OCI-LY1 (cell line): Measurements from ENCODE around the gene CYTH2.

Source experiments
- H2AFZ ChIP-seq: fragments of 200-600 bp; sonication (generic), shearing (Covaris generic); 2 replicates; pipeline ENCODE4 v1.6.0; 2014; ENCODE audit warnings: antibody characterized with exemption, mild to moderate bottlenecking, low read length
- H3F3A ChIP-seq: fragments of 200-600 bp; sonication (generic), shearing (Covaris generic); 2 replicates; pipeline ENCODE4 v1.6.0; 2014; ENCODE audit warnings: mild to moderate bottlenecking, antibody characterized with exemption, low read length, moderate library complexity; ENCODE audit not compliant: insufficient read depth
- H3K27ac ChIP-seq: fragments of 200-600 bp; sonication (generic); 2 replicates; pipeline ENCODE4 v1.5.1; 2014; ENCODE audit warnings: low read length, mixed run types, mild to moderate bottlenecking, low read depth; ENCODE audit not compliant: poor library complexity, severe bottlenecking
- H3K27me3 ChIP-seq: fragments of 200-600 bp; sonication (generic); 2 replicates; pipeline ENCODE4 v1.6.0; 2014; ENCODE audit warnings: antibody characterized with exemption, mild to moderate bottlenecking, low read length, moderate library complexity; ENCODE audit not compliant: insufficient read depth
- H3K36me3 ChIP-seq: fragments of 200-600 bp; sonication (generic); 2 replicates; pipeline ENCODE4 v1.6.1; 2014; ENCODE audit warnings: mild to moderate bottlenecking, antibody characterized with exemption, low read length, moderate library complexity, mixed read lengths; ENCODE audit not compliant: insufficient read depth
- H3K4me1 ChIP-seq: fragments of 200-600 bp; sonication (generic); 2 replicates; pipeline ENCODE4 v1.5.1; 2014; ENCODE audit warnings: mild to moderate bottlenecking, low read length, moderate library complexity; ENCODE audit not compliant: insufficient read depth, severe bottlenecking
- H3K4me2 ChIP-seq: fragments of 200-600 bp; sonication (generic), shearing (Covaris generic); 2 replicates; pipeline ENCODE4 v1.6.1; 2014; ENCODE audit warnings: low read length
- H3K4me3 ChIP-seq: fragments of 200-600 bp; sonication (generic); 2 replicates; pipeline ENCODE4 v1.5.1; 2014; ENCODE audit warnings: low read length, low read depth, mild to moderate bottlenecking, mixed read lengths; ENCODE audit not compliant: poor library complexity, severe bottlenecking
- H3K79me2 ChIP-seq: fragments of 200-600 bp; shearing (Covaris generic); 2 replicates; pipeline ENCODE4 v1.6.1; 2016; ENCODE audit warnings: mixed run types, low read length, mixed read lengths; ENCODE audit not compliant: insufficient read depth
- H3K9ac ChIP-seq: fragments of 200-600 bp; sonication (generic), shearing (Covaris generic); 2 replicates; pipeline ENCODE4 v1.6.1; 2014; ENCODE audit warnings: mild to moderate bottlenecking, low read length, mixed read lengths
- H3K9me2 ChIP-seq: fragments of 200-600 bp; sonication (generic), shearing (Covaris generic); 2 replicates; pipeline ENCODE4 v1.6.1; 2014; ENCODE audit warnings: low read depth, mild to moderate bottlenecking, low read length, mixed read lengths
- H3K9me3 ChIP-seq: fragments of 200-600 bp; shearing (Covaris generic); 2 replicates; pipeline ENCODE4 v1.6.1; 2014; ENCODE audit warnings: low read length, mixed read lengths
- H4K20me1 ChIP-seq: fragments of 200-600 bp; sonication (generic), shearing (Covaris generic); 2 replicates; pipeline ENCODE4 v1.6.0; 2016; ENCODE audit warnings: mild to moderate bottlenecking, low read length; ENCODE audit not compliant: insufficient read depth
- CTCF ChIP-seq: fragments of 200-600 bp; sonication (generic), shearing (Covaris generic); IDR thresholded peaks from 2 replicates; pipeline ENCODE4 v1.5.1; 2017; ENCODE audit warnings: mild to moderate bottlenecking, antibody characterized with exemption, low read length, moderate library complexity, mixed read lengths
- EZH2 ChIP-seq: fragments of 200-600 bp; sonication (generic), shearing (Covaris generic); IDR thresholded peaks from 2 replicates; pipeline ENCODE4 v1.8.0; 2017; ENCODE audit warnings: borderline replicate concordance, mixed run types, mild to moderate bottlenecking, antibody characterized with exemption, low read length, moderate library complexity, mixed read lengths

Gene CYTH2

GRCh38 chr19:48441360-48442050 is 27.7 kb upstream of the CYTH2 start:
- no peaks in the 10 kb centered on the region for H3K27me3 ChIP-seq

GRCh38 chr19:48442116-48443035 is 26.8 kb upstream of the CYTH2 start:
- H3K9me3 ChIP-seq: no peaks in the 10 kb centered on the region
- no peaks in the 10 kb centered on the region for H3K9me2 ChIP-seq
- no peak overlapping the region for H3K4me3 ChIP-seq
- peaks cover 4% of the 10 kb centered on the region for H3K36me3 ChIP-seq
- no peak overlapping the region for H2AFZ ChIP-seq
- no peaks in the 10 kb centered on the region for H3K27me3 ChIP-seq
- H4K20me1 ChIP-seq: no peaks in the 10 kb centered on the region
- no peaks in the 10 kb centered on the region for H3K79me2 ChIP-seq
- peaks cover 26% of the 10 kb centered on the region for H3K4me1 ChIP-seq
- no peak overlapping the region for H3K9ac ChIP-seq
- H3K27ac ChIP-seq: no peak overlapping the region
- no peak overlapping the region for H3K4me2 ChIP-seq
- no peaks in the 10 kb centered on the region for H3F3A ChIP-seq
- TF ChIP-seq EZH2: no peak
- no peak for TF ChIP-seq CTCF

More at GRCh38 chr19:48441360-48442050, 27.7 kb upstream of the CYTH2 start:
- H3K9me2 ChIP-seq: no peaks in the 10 kb centered on the region
- H3K4me1 ChIP-seq: peaks cover 18% of the 10 kb centered on the region
- H3F3A ChIP-seq: no peaks in the 10 kb centered on the region
- H4K20me1 ChIP-seq: no peaks in the 10 kb centered on the region
- no peak overlapping the region for H3K4me2 ChIP-seq
- no peak overlapping the region for H3K4me3 ChIP-seq
- H3K9ac ChIP-seq: no peak overlapping the region
- H3K36me3 ChIP-seq: no peaks in the 10 kb centered on the region
- TF ChIP-seq EZH2 (no peak), CTCF (no peak)
- no peak overlapping the region for H3K27ac ChIP-seq
- no peaks in the 10 kb centered on the region for H3K9me3 ChIP-seq
- no peak overlapping the region for H2AFZ ChIP-seq
- H3K79me2 ChIP-seq: no peaks in the 10 kb centered on the region

GRCh38 chr19:48443256-48443655 is 25.9 kb upstream of the CYTH2 start:
- Histone ChIP-seq H3K9me3 (no peaks in the 10 kb centered on the region), H3K4me3 (no peak overlapping the region), H3K9ac (no peak overlapping the region)

More at GRCh38 chr19:48443256-48443655, 25.9 kb upstream of the CYTH2 start:
- no peaks in the 10 kb centered on the region for H4K20me1 ChIP-seq
- no peak overlapping the region for H3K4me2 ChIP-seq
- no peak overlapping the region for H3K27ac ChIP-seq
- no peaks in the 10 kb centered on the region for H3F3A ChIP-seq
- TF ChIP-seq EZH2 (no peak), CTCF (no peak)
- H3K4me1 ChIP-seq: peaks cover 26% of the 10 kb centered on the region
- H3K27me3 ChIP-seq: no peaks in the 10 kb centered on the region
- H2AFZ ChIP-seq: no peak overlapping the region
- H3K36me3 ChIP-seq: peaks cover 13% of the 10 kb centered on the region
- no peaks in the 10 kb centered on the region for H3K79me2 ChIP-seq
- H3K9me2 ChIP-seq: no peaks in the 10 kb centered on the region
